ENCODE results near the gene NARS2. TPM values are rescaled to one million over a fixed set of nuclear protein-coding genes. Genes with fewer than 3 reads are reported as not detected.
"Not testable (repeated sequence)": the region's sequence is repeated elsewhere in the genome, so short reads cannot be mapped to it uniquely, and the experiment has no call there.

The NARS2 gene
- total RNA-seq, 1 donor from 2014 or later, result 38.7 TPM

DNA sequence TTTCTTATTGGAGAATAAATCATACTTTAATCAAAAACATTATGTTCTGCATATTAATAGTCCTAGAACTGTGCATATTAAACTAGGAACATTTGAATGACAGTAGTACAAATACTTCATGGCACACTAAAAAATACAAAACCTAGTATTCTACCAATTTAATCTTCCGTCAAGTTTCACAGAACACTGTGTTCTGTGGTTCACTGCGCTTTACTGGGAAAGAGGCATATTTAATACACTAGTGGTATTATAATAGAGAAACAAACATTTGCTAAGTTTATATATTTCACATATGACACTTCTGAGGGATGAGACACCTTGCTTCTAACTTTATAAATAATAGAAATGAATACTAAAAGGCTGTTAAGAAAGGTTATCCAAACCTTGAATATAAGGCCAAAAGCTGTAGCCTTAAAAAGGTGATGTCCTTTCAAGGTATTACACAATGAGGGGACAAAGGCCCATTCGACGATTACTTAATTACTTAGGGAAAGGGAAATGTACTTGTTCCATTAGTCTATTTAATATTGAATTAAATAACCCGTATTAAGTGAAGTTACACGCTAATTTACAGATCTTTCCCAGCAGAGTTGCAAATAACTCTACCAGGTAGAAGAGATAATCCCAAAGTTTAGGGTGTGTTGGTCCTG, 48.0 kb downstream of the NARS2 start:
- no peak overlapping the region for H3K27ac Mint-ChIP-seq
- no peaks in the 10 kb centered on the region for H3K9me3 Mint-ChIP-seq
- peaks cover 9% of the 10 kb centered on the region for H3K36me3 Mint-ChIP-seq (ENCODE audit: low read depth)
- DNase-seq (ENCODE audit: low spot score), result no peak
- intact Hi-C loops (cut with micrococcal nuclease), result no loop called here
- no peak overlapping the region for H3K4me3 Mint-ChIP-seq
- no peaks in the 10 kb centered on the region for H3K27me3 Mint-ChIP-seq (ENCODE audit: insufficient read depth)
- H3K4me1 Mint-ChIP-seq (ENCODE audit: low read depth), result no peaks in the 10 kb centered on the region

DNA sequence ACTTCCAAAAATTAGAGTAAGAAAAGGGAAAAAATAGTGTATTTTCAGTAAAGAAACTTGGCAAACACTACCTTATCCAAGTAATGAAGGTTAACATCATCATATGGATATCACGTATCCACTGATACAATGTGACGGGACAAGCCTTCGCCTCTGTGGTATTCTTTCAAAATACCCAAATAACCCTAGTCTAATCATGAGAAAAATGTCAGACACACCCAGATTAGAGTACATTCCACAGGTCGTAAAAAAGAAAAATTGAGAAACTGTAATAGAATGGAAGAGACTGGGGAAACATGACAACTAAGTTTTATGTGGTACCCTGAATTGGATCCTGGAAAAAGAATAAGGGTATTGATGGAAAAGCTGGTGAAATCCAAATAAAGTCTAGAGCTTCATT, 48.9 kb downstream of the NARS2 start:
- H3K4me3 Mint-ChIP-seq, result no peak overlapping the region
- intact Hi-C loops (cut with micrococcal nuclease), result no loop called here
- no peak for DNase-seq (ENCODE audit: low spot score)
- peaks cover 9% of the 10 kb centered on the region for H3K36me3 Mint-ChIP-seq (ENCODE audit: low read depth)
- H3K27me3 Mint-ChIP-seq (ENCODE audit: insufficient read depth), result no peaks in the 10 kb centered on the region
- no peak overlapping the region for H3K27ac Mint-ChIP-seq
- H3K4me1 Mint-ChIP-seq (ENCODE audit: low read depth), result no peaks in the 10 kb centered on the region
- no peaks in the 10 kb centered on the region for H3K9me3 Mint-ChIP-seq

DNA sequence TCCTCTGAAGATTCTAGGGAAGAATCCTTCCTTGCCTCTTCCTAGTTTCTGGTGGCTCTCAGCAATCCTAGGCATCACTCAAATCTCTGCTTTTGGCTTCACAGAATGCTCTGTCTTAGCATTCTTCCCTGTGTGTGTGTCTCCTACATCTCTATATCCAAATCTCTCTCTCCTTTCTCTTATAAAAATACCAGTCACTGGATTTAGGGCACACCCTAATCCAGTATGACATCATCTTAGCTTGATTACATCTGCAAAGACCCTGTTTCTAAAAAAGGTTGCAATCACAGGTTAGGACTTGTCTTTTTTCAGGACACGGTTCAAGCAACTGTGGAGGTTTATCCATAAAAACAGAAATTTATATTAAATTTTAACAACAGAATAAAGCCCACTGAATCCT, 54.4 kb downstream of the NARS2 start:
- Mint-ChIP-seq H3K27ac (no peak overlapping the region), H3K4me1 (ENCODE audit: low read depth) (no peaks in the 10 kb centered on the region), H3K27me3 (ENCODE audit: insufficient read depth) (no peaks in the 10 kb centered on the region), H3K9me3 (no peaks in the 10 kb centered on the region), H3K36me3 (ENCODE audit: low read depth) (peaks cover 4% of the 10 kb centered on the region), H3K4me3 (no peak overlapping the region)
- intact Hi-C loops (cut with micrococcal nuclease), result no loop called here
- no peak for DNase-seq (ENCODE audit: low spot score)

DNA sequence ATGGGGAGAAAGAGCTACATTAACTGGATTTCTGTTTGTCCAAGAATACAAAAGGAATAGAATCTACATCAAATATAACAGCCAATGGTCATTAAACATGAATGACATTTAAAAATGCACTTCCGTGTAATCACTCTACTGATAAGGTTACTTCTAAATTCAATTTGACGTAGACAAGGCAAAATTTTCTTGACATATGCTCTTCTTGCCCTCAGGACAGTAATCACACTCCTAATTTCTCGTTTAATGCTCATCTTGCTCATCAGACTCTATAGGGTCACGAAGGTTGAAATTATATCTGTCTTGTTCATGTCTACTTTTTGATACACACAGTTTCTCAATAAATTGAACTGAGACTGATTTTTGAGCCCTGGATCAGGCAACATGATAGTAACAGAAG, 58.4 kb downstream of the NARS2 start:
- Mint-ChIP-seq H3K27ac (no peak overlapping the region), H3K36me3 (ENCODE audit: low read depth) (peaks cover 6% of the 10 kb centered on the region), H3K4me3 (no peak overlapping the region), H3K4me1 (ENCODE audit: low read depth) (no peaks in the 10 kb centered on the region), H3K9me3 (no peaks in the 10 kb centered on the region), H3K27me3 (ENCODE audit: insufficient read depth) (no peaks in the 10 kb centered on the region)
- intact Hi-C loops (cut with micrococcal nuclease), result no loop called here
- DNase-seq (ENCODE audit: low spot score), result no peak

DNA sequence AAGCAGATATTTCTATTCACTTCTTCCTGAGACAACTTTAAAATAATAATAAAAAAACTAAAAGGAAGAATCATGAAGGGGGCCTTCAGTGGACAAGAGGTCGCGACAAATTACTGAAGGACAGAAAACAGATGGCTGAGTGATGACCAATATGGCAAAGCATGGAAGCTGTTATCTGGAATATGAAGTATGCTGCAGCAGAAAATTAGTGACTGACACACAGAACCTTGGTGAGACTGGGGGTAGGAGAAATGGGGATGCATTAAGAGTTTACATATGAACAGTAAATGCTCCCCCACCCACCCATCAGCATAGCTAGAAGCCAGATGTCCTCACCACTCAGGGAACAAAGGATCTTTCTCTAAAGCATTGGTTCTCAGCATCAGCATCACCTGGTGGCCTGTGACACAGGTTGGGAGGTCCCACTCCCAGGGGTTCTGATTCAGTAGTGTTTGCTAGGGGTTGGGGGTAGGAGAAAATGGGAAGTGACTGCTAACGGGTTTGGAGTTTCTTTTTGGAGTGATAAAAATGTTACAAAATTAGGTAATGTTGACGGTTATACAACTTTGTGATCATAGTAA, 59.7 kb downstream of the NARS2 start:
- peaks cover 9% of the 10 kb centered on the region for H3K9me3 Mint-ChIP-seq
- peaks cover 12% of the 10 kb centered on the region for H3K36me3 Mint-ChIP-seq (ENCODE audit: low read depth)
- no peaks in the 10 kb centered on the region for H3K27me3 Mint-ChIP-seq (ENCODE audit: insufficient read depth)
- H3K27ac Mint-ChIP-seq, result no peak overlapping the region
- H3K4me3 Mint-ChIP-seq, result no peak overlapping the region
- no peak for DNase-seq (ENCODE audit: low spot score)
- no peaks in the 10 kb centered on the region for H3K4me1 Mint-ChIP-seq (ENCODE audit: low read depth)
- intact Hi-C loops (cut with micrococcal nuclease), result no loop called here

DNA sequence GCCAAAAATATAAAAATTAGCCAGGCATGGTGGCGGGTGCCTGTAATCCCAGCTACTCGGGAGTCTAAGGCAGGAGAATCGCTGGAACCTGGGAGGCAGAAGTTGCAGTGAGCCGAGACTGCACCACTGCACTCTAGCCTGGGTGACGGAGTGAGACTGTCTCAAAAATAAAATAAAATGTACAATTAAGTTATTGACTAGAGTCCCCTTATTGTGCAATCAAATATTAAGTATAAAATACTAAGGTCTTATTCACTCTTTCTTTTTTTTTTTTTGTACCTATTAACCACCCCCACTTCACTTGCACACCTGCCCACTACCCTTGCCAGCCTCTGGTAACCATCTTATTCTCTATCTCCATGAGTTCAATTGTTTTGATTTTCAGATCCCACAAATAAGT, 61.6 kb downstream of the NARS2 start:
- H3K4me1 Mint-ChIP-seq (ENCODE audit: low read depth); H3K27me3 Mint-ChIP-seq (ENCODE audit: insufficient read depth); DNase-seq (ENCODE audit: low spot score); intact Hi-C loops (cut with micrococcal nuclease); H3K27ac Mint-ChIP-seq; H3K4me3 Mint-ChIP-seq: not testable (repeated sequence)
- H3K9me3 Mint-ChIP-seq, result peaks cover 16% of the 10 kb centered on the region
- H3K36me3 Mint-ChIP-seq (ENCODE audit: low read depth), result peaks cover 19% of the 10 kb centered on the region

DNA sequence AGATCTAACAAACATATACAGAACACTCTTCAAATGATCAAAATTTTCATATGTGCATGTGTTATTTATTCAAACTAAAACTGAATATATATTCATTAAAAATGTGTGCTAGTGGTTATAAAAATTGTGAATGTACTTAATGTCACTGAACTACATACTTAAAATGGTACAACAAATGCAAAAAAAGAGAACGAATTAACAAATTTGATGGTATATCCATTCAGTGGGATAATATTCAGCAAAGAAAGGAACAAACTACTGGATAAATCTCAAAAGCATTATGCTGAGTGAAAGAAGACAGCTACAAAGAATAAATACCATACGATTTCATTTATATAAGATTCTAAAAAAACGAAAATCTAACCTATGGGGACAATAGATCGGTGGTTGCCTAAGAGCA, 64.1 kb downstream of the NARS2 start:
- H3K4me1 Mint-ChIP-seq (ENCODE audit: low read depth), result peaks cover 5% of the 10 kb centered on the region
- peaks cover 22% of the 10 kb centered on the region for H3K36me3 Mint-ChIP-seq (ENCODE audit: low read depth)
- no peak overlapping the region for H3K4me3 Mint-ChIP-seq
- intact Hi-C loops (cut with micrococcal nuclease), result no loop called here
- DNase-seq (ENCODE audit: low spot score), result no peak
- peaks cover 19% of the 10 kb centered on the region for H3K9me3 Mint-ChIP-seq
- no peaks in the 10 kb centered on the region for H3K27me3 Mint-ChIP-seq (ENCODE audit: insufficient read depth)
- H3K27ac Mint-ChIP-seq, result no peak overlapping the region

DNA sequence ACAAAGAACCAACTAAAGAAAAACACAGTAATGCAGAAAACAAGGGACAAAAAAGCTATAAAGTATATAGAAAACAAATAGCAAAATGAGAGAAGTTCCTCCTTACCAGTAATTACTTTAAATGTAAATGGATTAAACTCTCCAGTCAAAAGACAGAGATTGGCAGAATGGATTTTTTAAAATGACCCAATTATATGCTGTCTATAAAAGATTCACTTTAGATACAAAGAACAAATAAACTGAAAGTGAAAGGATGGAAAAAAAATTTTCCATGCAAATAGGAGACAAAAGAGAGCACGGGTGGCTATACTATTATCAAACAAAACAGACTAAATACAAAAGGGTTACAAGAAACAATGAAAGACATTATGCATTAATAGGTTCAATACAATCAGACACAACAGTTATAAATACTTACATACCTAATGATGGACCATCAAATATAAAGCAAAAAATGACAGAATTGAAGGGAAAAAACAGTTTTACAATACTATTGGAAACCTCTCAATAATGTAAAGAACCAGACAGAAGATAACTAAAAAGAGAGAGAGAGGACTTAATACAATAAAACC, 64.6 kb downstream of the NARS2 start:
- Mint-ChIP-seq H3K4me3 (no peak overlapping the region), H3K27me3 (ENCODE audit: insufficient read depth) (no peaks in the 10 kb centered on the region), H3K36me3 (ENCODE audit: low read depth) (peaks cover 22% of the 10 kb centered on the region), H3K9me3 (peaks cover 19% of the 10 kb centered on the region), H3K27ac (no peak overlapping the region), H3K4me1 (ENCODE audit: low read depth) (peaks cover 10% of the 10 kb centered on the region)
- intact Hi-C loops (cut with micrococcal nuclease), result no loop called here
- DNase-seq (ENCODE audit: low spot score), result no peak

DNA sequence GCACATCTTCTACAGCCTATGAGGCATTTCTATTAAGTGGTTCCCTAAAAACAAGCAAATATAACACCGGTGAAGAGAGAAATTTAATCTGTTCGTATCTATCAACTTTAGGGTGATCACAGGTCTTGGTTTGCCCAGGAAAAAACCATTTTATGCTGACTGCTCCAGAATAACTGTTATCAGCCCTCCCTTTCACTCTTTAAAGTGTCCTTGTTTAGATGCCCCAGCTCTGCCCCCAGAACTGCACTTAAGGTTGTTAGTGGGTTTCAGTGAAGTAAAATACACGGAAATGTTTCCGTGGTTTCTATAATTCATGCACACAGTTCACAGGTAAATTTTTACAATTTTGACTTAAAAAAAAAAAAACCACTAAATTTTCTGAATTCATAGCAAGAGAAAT, 70.0 kb downstream of the NARS2 start:
- intact Hi-C loops (cut with micrococcal nuclease), result no loop called here
- peaks cover 7% of the 10 kb centered on the region for H3K9me3 Mint-ChIP-seq
- DNase-seq (ENCODE audit: low spot score), result no peak
- no peak overlapping the region for H3K4me3 Mint-ChIP-seq
- no peak overlapping the region for H3K27ac Mint-ChIP-seq
- H3K36me3 Mint-ChIP-seq (ENCODE audit: low read depth), result peaks cover 12% of the 10 kb centered on the region
- H3K27me3 Mint-ChIP-seq (ENCODE audit: insufficient read depth), result no peaks in the 10 kb centered on the region
- peaks cover 37% of the 10 kb centered on the region for H3K4me1 Mint-ChIP-seq (ENCODE audit: low read depth)

DNA sequence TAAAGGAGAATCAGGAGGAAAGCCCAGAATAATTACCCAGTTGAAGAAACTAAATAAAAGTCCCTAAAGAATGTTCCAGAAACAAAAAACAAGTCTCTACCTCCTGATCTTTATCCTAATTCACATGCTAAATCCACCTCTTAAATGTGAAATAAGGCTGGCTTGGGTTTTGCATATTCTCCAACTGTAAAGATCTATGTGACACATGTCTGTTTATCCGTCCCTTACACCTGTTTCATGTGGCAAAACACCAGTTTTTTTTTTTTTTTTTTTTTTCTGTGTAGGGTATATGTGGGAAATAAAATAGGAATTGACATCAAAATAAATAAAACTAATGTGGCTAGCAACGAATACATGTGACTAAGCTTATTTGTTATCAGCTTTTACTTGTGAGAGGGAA, 70.5 kb downstream of the NARS2 start:
- peaks cover 11% of the 10 kb centered on the region for H3K36me3 Mint-ChIP-seq (ENCODE audit: low read depth)
- peaks cover 4% of the 10 kb centered on the region for H3K9me3 Mint-ChIP-seq
- no peaks in the 10 kb centered on the region for H3K27me3 Mint-ChIP-seq (ENCODE audit: insufficient read depth)
- DNase-seq (ENCODE audit: low spot score), result no peak
- intact Hi-C loops (cut with micrococcal nuclease), result no loop called here
- peaks cover 37% of the 10 kb centered on the region for H3K4me1 Mint-ChIP-seq (ENCODE audit: low read depth)
- no peak overlapping the region for H3K4me3 Mint-ChIP-seq
- no peak overlapping the region for H3K27ac Mint-ChIP-seq

DNA sequence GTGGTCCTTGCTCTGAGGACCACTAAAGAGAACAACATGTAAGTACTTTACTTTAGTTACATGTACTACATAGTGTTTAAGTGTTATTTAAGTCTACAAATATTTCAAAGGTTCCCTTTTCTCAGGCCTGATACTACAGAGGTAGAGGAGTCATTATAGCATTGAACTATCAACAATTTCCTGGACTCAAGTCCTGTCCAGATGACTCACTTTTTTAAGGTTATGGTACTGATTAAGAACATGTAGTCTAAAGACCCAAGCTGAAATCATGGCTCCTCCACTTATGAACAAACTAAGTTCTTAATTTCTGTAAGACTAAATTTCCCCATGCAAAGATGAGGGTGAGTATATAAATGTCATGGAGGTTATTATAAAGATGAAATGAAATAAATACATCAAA, 74.7 kb downstream of the NARS2 start:
- peaks cover 26% of the 10 kb centered on the region for H3K4me1 Mint-ChIP-seq (ENCODE audit: low read depth)
- no peak overlapping the region for H3K4me3 Mint-ChIP-seq
- no peak for DNase-seq (ENCODE audit: low spot score)
- no peak overlapping the region for H3K27ac Mint-ChIP-seq
- intact Hi-C loops (cut with micrococcal nuclease), result no loop called here
- peaks cover 2% of the 10 kb centered on the region for H3K36me3 Mint-ChIP-seq (ENCODE audit: low read depth)
- H3K9me3 Mint-ChIP-seq, result no peaks in the 10 kb centered on the region
- H3K27me3 Mint-ChIP-seq (ENCODE audit: insufficient read depth), result no peaks in the 10 kb centered on the region

DNA sequence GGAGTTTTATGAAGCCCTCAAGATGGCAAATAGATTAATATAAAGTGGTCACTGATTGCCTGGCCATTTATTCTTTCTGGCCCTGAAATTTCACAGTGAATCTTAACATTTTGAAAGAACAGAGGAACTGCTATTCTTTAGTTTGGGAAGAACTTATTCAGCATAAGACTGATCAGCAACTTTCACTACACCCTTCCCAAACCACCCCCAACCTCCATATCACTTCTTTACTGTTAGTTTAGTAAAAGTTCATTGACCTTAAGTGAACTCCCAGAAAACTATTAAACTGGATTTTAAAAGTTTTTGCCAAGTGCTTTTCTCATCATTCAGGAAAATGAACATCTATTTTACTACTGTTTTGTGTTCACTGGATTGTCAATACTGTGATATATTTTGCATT, 77.4 kb downstream of the NARS2 start:
- Mint-ChIP-seq H3K9me3 (no peaks in the 10 kb centered on the region), H3K4me3 (no peak overlapping the region), H3K27ac (no peak overlapping the region), H3K27me3 (ENCODE audit: insufficient read depth) (no peaks in the 10 kb centered on the region), H3K36me3 (ENCODE audit: low read depth) (peaks cover 2% of the 10 kb centered on the region), H3K4me1 (ENCODE audit: low read depth) (peaks cover 8% of the 10 kb centered on the region)
- DNase-seq (ENCODE audit: low spot score), result no peak
- intact Hi-C loops (cut with micrococcal nuclease), result no loop called here

DNA sequence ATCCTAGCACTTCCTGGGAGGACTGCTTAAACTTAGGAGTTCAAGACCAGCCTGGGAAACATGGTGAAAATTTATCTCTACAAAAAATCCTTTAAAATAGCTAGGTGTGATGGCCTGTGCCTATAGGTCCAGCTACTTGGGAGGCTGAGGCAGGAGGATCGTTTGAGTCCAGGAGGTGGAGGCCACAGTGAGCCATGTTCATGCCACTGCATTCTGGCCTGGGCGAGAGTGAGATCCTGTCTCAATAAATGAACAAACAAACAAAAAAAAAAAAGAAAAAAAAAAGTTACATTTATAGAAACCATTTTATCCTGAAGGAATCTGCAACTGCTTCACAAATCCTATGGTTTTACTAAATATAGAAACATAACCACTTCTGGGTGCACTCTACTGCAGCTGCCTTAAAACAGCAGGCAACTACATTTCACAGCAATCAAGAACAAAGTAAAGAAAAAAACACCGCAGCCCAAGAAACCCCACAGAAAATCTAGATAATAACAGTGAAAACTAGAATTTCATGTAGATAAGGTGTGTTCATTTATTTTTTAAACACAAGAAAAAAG, 81.2 kb downstream of the NARS2 start:
- H3K9me3 Mint-ChIP-seq, result no peaks in the 10 kb centered on the region
- peaks cover 14% of the 10 kb centered on the region for H3K36me3 Mint-ChIP-seq (ENCODE audit: low read depth)
- no peak for DNase-seq (ENCODE audit: low spot score)
- H3K4me3 Mint-ChIP-seq, result no peak overlapping the region
- no peak overlapping the region for H3K27ac Mint-ChIP-seq
- intact Hi-C loops (cut with micrococcal nuclease), result no loop called here
- H3K4me1 Mint-ChIP-seq (ENCODE audit: low read depth), result no peaks in the 10 kb centered on the region
- H3K27me3 Mint-ChIP-seq (ENCODE audit: insufficient read depth), result no peaks in the 10 kb centered on the region

Measured in activated T-helper 1 cell treated with anti-CD3 and anti-CD28 coated beads, Interleukin-12 subunit alpha, Interleukin-12 subunit beta, Interleukin-2, Interleukin-4 antibody, amounts not matched to agents 30 ng/mL and 10 ng/mL and 1 ng/mL, durations not matched to agents 14 hours and 24 hours and 36 hours (primary cell).